GM18867 (cell line): Measurements from ENCODE around the gene CHSY1.

Experiments used
- ATAC-seq: cut with Tn5 transposase; IDR thresholded peaks from one replicate; pipeline ENCODE4 v1.9.1; 2021; ENCODE audit warnings: mild to moderate bottlenecking, moderate library complexity; ENCODE audit not compliant: unreplicated experiment

CHSY1 gene

DNA sequence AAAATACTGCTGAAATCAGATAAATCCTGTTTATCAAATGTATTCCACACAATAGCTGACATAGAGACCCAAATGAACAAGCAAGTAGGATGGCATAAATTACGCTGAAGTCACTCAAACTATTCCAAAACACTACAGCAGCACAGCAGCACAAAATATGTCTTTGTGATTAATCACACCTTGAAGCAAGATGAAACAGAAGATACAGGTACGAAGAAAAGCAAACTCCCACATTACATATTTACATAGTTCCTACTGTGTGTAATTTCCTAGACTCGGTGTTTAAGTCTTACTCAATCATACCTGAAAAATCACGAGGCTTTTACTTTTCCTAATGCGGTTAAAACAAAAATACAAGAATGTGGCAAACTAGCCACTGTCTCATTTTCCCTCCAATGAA lies 38.3 kb downstream of the CHSY1 start:
- no peak for ATAC-seq

- no peak for ATAC-seq
Measured at GRCh38 chr15:101213147-101213546, 38.7 kb downstream of the CHSY1 start.

DNA sequence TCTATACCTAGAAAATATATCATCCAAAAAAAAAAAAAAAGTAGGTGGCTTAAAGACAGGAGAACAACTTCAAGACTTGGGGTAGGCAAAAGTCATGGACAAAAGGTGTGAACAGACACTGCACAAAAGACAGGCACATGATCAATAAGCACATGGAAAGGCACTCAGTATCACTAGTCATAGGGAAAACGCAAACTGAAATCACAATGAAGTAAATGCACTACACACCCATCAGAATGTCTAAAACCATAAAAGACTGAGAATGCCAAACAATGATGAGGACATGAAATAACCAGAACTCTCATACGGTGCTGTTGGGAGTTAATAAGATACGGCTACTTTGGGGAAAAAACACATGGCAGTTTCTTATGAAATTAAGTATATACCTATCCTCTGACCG lies 40.0 kb downstream of the CHSY1 start:
- no peak for ATAC-seq

GRCh38 chr15:101210466-101210865 lies 41.4 kb downstream of the CHSY1 start:
- ATAC-seq = no peak

DNA sequence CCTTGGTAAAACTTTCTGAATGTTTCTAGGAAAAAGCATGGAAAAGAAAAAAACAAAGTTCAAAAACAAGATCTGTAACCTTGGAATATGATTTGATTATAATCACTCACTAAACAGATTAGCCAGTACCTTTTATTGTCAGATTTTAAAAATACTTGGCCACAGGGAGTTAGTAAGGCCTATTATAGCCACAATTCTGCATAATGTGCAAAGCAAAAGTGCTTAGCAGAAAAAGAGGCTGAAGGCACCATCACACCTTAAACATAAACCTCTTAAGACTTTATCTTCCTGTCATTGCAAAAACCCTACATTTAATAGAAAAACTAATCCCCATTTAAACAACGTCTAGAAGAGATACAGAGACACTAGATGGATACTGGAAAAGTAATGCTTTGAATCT lies 41.8 kb downstream of the CHSY1 start:
- ATAC-seq = no peak

DNA sequence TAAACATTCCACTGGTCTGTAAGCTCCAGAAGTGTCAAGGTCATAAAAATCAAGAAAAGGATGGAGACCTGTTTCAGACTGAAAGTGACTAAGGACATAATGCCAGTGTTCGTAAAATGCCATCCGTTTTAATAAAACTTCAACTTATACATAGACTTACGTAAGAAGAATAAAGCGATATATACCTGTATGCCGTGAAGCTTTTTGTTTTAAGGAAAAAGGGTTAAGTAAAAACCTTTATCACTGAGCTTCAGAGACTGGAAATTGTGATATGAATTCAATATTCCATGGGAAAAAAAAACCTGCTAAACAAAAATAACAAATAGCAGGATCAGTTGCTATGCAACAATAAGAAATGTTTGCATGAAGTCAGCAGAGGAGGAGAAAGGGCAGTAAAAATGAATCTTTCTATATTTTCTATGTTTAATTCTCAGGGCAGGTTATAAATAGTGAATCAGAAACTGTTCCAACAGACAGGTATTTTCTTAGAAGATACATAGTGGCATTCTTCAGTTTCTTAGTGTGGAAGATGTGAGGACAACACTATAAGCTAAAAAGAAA lies 42.5 kb downstream of the CHSY1 start:
- ATAC-seq = no peak

- ATAC-seq = no peak
Measured at GRCh38 chr15:101207867-101208288, 44.0 kb downstream of the CHSY1 start.

DNA sequence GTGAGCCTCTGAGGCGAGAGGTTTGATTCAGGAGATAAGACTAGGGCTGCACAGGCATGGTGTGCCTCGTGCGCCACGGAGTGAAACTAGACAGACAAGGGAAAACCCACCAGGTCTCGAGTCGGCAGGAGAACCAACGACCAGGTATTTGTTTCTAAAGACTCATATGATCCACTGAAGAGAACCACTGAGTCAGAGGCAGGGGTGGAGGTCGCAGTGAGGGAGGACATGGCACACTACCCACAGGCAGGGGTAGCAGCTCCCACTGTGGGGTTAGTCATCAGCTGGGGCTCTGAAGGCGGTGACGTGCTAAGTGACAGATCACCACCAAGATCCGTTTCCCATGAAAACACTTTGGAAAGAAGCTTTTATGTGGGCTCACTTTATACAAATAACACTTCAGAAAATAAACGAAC lies 45.7 kb downstream of the CHSY1 start:
- no peak for ATAC-seq

GRCh38 chr15:101204739-101205535 lies 46.9 kb downstream of the CHSY1 start:
- ATAC-seq = no peak

GRCh38 chr15:101203607-101204189 lies 48.1 kb downstream of the CHSY1 start:
- ATAC-seq = no peak

DNA sequence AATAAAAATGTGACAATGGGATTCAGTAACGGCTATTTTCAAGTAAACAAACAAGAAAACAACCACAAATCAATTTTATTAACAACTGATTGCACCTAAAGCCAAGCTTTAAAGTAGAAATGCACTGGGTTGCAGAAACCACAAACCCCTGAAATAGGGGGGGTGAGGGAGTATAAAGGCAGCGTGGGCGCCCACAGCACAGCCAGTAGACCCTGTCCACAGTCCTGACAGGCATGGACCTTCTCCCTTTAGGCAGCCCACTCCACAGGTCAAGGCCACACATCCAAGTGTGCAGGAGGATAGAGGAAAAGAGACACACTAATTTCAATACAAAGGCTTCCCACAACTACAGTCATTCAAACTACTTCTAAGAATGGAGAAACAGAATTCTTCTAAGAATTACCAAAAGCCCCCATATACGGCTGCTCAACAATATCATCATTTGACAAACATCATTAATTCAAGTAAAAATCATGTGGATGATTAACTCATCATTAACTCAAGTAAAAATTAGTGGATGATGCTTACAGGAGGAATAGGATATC lies 48.7 kb downstream of the CHSY1 start:
- no peak for ATAC-seq

DNA sequence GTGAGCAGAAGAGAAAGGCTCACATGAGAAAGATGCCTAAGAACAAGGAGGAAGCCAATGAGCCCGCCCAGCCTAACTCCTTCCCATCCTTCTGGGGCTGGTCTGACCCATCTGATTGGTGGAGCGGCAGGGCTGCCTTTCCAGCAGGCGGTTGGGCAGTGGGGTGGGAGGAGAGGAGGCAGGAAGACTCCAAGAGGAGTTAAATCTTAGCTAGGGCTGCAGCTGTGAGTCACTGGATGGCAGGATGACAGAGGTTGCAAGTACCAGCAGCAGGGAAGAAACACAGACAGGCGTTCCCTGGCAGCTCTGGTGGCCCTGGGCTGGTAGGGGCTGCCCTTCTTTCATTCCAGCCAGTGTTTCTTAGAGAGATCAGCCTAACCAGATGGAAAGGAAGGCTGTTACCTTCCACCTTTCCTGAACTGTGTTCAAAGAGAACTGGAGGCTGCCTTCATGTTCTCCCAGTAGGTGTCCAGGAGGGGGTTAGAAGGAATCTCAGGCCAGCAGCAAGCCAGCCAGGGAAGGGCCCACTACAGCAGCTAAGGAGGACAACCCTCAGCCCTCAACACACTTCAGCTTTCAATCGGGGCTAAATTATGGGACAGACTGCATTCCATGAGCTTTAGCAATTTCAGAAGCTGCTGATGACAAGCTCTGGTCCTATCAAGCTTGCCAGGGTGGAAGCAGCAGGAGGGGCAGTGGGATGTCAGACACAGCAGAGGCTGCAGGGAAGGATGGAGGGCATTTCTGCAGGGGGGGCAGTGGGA lies 50.3 kb downstream of the CHSY1 start:
- no peak for ATAC-seq

GRCh38 chr15:101200181-101200580 lies 51.7 kb downstream of the CHSY1 start:
- ATAC-seq = no peak

GRCh38 chr15:101198800-101199199 lies 53.0 kb downstream of the CHSY1 start:
- no peak for ATAC-seq

DNA sequence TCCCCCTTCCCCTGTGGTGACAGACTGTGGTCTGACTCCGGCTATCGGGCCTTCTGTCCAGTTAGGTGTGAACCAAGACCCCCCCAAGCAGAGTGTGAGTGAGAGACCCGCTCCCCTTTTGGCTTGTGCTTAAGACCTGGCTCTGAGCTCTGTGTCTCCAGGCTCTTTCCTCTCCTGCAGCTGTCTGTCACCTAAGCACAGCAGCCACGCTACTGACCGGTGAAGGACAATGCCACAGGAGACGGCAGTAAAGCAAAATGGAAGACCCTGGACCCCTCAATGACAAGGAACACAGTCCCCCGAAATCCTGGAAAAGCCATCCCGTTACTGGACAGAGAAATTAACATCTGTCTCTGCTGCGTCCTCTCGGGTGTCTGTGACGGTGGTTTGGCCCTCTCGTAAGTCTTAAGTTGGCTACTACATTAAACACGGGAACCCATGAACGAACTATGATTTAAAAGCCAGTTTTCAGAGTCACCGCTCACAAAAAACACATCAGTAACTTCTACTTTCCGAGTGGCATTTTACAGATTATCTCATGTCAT lies 53.7 kb downstream of the CHSY1 start:
- ATAC-seq = no peak

- no peak for ATAC-seq
Measured at GRCh38 chr15:101194546-101195125, 57.2 kb downstream of the CHSY1 start.

GRCh38 chr15:101193806-101194545 lies 57.9 kb downstream of the CHSY1 start:
- ATAC-seq = no peak

GRCh38 chr15:101193120-101193644 lies 58.7 kb downstream of the CHSY1 start:
- no peak for ATAC-seq

- ATAC-seq = no peak
Measured at GRCh38 chr15:101192081-101192480, 59.8 kb downstream of the CHSY1 start.

DNA sequence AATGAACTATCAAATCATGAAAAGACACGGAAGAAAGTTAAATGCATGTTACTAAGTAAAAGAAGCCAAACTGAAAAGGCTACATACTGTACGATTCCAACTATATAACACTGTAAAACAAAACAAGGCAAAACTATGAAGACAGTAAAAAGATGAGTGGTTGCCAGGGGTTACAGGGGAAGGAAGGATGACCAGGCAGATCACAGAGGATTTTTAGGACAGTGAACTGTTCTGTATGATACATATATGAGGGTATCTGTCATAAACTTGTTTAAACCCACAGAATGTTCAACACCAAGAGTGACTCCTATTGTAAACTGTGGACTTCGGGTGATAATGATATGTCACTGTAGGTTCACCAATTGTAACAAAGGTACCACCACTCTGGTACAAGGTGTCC lies 60.6 kb downstream of the CHSY1 start:
- no peak for ATAC-seq
